HG03060 (cell line): ENCODE results near the gene EVPL.
"Not testable (repeated sequence)": the region's sequence is repeated elsewhere in the genome, so short reads cannot be mapped to it uniquely, and the experiment has no call there.

Experiments
- ATAC-seq: cut with Tn5 transposase; IDR thresholded peaks from one replicate; pipeline ENCODE4 v1.9.1; 2021; ENCODE audit warnings: low read depth, moderate number of reproducible peaks; ENCODE audit not compliant: unreplicated experiment

The EVPL gene

DNA sequence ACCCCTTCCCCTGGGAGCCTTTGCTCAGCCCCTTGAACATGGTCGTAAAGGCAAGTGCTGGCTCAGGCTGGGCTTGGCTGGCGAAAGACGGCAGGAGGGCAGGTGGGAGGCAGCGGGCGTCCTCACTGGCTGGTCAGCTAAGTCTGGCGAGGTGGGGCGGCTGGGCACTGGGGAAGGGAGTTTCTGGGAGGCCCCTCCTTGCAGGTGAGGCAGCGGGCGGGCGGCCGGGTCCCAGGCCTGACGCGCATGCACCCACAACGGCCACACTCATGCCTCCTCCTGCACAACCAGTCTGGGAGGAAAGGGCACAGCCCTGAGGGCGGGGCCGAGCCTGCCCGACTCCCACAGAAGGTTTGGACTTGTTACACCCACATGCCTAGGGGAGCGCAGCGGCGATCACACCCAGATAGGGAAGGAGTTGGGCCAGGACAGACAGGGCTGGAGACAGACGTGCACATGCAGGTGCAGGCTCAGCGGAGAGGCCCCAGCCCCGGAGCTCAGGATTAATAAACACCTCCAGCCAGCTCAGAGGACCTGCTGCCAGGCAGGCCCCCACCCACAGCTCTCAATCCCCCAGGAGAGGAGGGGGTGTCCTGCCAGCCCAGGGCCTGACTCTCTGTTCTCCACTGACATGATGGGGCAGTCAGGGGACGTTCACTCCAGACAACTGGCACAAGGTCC, at the start of gene EVPL:
Gene EVPL, minus strand, starts transcription at position 148 of the 681 bp plus-strand sequence. Its CDS starts 108 bp downstream, at position 40.
- ATAC-seq = no peak

DNA sequence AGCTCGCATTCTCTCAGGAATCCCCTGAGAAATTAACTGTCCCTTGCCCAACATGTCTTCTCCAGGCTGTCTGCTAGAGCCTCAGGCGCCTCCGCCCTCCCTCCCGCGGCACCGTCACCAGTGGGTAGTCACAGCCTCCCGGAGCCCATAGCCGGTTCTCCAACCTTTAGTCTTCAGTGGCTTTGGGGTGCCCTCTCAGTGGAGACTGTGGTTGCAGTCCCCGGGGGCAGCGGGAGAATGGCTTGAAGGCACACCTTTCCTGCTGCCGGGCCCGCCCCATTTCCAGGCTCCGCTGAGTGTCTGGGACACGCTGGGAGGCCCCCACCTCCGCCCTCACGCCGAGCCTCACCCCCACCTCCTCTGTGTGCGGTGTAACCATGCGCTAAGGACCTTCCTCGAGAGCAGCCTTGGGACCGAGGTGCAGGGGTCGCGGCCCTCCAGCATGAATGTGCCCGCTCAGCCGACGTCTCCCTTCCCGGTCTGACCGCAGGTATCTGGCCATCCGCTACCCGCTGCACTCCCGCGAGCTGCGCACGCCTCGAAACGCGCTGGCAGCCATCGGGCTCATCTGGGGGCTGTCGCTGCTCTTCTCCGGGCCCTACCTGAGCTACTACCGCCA, 49.1 kb upstream of the EVPL start:
- ATAC-seq = no peak

DNA sequence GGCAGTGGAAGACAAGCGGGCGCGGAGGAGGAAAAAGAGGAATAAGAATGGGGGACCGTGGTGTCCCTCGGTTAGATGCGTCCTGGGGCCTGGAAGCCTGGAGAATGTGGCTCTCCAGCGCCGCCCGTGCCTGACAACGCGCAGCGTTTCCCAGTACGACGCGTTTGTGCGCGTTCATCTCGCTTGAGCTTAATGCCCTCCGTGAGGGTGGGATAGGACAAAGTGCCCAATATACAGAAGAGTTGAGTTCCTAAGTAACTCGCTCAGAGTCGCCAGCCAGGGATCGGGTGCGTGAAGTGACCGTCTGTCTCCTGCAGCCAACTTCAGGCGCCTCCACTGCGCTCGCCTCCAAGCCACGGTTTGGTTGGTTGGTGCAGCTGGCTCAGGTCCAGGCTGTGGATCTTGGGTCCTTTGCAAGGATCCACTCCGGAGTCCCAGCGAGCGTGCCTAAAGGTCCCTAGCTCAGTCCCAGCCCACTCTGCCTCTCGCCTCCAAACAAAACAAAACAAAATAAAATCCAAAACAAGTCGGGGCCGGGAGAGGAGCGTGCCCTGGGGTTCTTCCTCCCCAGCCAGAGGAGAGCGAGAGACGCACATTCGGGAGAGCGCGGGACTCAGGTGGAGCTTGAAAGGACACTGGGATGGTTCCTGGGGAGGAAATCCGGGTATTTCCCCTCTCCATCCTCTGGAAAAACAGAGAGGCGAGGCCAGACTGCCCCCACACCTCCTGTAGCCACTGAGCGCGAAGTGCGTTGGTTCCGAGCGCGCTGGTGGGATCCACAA, 48.4 kb upstream of the EVPL start:
- no peak for ATAC-seq

DNA sequence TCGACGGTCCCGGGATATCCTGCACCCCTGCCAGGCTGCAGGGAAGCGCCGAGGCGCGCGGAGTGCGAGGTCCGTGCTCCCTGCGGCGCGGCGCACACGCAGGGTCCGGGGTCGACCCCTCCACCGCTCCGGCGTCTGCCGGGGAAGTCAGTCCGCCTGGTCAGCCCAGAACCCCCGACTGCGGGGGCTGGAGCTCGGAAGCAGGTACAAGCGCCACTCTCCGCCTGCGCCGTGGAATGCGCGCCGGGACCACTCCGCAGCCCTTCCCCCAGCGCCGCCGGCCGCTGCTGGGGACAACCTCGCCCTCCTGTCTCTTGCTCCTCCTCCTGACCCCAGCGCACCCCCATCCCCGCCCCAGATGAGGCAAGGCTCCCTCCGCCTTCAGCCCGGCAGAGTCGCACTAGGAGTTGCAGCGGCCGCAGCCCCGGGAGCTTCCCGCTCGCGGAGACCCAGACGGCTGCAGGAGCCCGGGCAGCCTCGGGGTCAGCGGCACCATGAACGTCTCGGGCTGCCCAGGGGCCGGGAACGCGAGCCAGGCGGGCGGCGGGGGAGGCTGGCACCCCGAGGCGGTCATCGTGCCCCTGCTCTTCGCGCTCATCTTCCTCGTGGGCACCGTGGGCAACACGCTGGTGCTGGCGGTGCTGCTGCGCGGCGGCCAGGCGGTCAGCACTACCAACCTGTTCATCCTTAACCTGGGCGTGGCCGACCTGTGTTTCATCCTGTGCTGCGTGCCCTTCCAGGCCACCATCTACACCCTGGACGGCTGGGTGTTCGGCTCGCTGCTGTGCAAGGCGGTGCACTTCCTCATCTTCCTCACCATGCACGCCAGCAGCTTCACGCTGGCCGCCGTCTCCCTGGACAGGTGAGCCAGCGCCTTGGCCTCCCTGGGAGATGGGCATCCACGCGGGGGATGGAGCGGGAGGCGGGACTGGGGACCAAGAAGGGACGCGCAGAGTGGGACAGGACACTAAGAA, 47.6 kb upstream of the EVPL start, which contains the start of gene GALR2:
Gene GALR2, plus strand, starts transcription at position 392 of the 974 bp plus-strand sequence. Its CDS starts 103 bp downstream, at position 495.
- ATAC-seq = no peak

DNA sequence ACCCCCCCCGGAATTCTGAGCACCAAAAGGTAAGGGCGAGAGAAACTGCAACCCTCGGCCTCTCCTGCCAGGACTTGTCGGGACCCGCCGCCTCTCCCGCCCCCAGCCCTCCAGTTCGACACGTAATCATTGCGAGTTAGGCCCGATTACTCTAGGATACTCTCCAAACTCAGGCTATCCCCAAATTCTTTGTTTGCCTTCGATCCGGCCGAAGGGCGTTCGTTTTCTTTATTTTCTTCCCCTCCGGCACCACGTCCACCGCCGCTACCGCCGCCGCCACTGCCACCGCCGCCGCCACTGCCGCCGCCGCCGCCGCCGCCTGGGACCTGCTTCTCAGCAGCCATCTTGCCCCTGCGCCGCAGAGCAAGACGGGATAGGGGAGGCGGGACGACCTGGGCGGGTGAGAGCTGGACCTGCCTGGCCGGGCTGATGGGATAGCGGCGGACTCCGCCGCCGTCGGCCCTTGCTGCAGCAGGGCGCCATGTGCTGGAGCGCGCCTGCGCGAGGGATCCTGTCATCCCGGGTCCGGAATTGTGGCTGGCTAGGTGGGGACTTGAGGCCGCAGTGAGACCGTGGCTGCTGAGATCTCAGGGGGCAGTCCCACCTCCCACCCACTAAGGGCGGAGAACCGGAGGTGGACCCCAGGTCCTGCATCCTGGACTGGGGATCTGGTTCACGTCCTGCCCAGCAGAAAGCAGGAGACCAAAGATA, 45.2 kb upstream of the EVPL start, which contains the start of gene SRP68:
Gene SRP68, minus strand, starts transcription at position 370 of the 711 bp plus-strand sequence. Its CDS starts 26 bp downstream, at position 344.
- peak; percentile 42 for ATAC-seq

DNA sequence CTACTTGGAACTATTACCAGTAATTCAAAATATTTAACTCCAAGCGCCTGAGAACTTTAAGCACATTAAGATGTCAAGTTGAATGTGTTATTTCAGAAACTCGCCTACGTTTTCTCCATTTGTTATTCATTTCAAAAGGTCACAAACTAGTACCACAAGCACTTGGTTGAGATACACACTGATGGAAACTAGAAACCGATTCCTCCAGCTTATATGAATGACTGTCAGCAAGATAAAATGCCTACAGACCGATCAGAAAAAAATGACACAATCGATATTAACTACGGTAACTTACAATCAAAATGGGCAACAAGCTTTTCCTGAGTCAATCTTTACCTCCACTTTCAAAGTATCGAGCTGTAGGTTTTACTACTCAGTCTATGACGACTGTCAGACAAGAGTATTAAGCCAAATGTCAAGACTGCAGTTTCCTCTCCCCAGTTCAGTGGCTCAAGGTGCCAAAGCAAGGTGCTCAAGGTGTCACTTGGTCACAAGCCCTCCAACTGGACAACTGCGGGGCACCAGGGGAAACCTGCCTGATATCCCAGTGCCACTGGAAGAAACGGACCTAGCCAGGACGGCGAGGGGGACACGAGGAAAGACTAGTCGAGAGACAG, 44.5 kb upstream of the EVPL start:
- no peak for ATAC-seq

DNA sequence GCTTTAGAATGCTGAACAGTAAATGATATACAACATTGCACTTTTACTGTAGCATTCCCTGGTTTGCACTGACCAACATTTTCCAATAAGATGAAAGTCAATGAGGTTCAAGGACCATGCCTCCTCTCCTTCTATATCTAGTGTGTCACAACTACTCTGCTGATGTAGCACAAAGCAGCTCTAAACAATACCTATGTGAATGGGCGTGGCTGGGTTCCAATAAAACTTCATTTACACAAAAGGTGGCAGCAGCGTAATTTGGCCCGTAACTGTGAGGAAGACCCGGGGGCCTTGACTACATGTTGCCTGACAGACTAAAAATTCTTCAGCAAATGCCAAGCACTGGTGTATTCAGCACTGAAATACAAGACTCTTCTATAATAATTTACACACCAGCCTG, 38.7 kb upstream of the EVPL start:
- no peak for ATAC-seq

DNA sequence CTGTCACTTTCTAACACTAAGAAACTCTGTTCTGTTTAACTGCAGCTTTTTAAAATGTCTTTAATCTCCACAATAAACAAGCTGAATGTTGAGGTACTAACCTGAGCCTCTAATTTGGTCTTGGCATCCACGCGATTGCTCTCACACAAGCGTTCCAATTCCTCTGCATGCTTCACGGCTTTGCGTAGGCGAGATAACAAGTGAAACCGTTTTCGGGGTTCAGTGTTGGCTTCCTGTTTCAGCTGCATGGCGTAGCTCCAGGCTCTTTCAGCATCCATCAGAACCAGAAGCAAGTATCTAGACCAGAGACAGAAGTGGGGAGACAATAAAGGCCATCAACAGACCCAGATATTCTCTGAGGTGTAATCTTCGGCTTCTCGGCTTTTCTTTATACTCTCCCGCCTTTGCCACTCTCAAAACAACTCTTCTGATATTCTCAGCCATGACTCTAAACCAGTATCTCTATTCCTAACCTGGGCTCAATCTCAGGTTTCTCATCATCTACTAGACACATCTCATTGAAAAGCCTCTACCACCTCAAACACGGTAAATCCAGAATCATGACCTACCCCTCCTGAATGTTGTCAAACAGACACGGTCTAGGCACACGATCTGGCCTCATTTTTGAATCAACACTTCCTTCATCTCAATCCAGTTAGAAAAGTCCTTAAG, 36.9 kb upstream of the EVPL start:
- no peak for ATAC-seq

DNA sequence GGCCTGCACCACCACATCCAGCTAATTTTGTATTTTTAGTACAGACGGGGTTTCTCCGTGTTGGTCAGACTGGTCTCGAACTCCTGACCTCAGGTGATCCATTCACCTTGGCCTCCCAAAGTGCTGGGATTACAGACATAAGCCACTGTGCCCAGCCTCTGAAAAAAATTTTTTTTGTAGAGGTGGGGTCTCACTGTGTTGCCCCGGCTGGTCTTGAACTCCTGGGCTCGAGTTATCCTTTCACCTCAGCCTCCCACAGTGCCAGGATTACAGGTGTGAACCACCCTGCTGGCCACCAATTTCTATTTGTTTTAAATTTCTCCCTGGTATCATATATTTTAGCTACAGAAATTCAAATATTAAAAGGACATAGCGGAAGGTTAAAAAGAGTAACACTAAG, 31.2 kb upstream of the EVPL start:
- ATAC-seq = not testable (repeated sequence)

DNA sequence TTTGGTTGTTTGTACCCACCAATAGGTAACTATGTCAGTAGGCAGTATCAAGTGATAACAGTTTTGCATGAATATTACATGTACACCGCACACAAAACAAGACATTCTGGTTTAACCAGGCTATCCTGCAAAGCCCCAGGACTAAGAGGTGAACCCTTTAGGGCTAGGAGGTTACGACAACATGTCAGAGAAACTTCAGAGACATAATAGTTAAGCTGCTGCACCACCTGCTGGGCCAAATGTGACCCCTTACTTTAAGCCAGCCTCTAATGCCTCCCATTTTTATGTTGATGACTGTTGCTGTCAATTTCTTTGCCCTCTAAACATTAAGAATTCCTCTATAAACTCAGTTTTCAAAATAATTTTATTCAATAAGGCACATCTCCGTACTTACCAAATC, 29.8 kb upstream of the EVPL start:
- ATAC-seq = no peak

DNA sequence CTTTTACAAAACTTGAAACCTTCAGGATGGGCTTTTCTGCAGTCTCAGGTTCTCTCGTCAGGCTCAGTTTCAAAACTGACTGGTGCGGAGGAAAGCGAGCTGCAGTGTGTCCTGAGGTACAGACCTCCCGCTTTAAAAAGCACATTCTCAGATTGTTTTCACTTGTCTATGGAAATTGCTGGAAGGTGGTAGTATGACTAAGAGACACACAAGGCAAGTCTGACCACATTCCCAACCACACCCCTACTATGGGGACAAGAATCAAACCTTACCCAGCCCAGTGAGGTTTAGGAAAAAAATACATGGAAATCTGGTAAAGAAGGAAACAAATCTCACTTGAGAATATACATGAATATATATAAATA, 27.0 kb upstream of the EVPL start:
- no peak for ATAC-seq

DNA sequence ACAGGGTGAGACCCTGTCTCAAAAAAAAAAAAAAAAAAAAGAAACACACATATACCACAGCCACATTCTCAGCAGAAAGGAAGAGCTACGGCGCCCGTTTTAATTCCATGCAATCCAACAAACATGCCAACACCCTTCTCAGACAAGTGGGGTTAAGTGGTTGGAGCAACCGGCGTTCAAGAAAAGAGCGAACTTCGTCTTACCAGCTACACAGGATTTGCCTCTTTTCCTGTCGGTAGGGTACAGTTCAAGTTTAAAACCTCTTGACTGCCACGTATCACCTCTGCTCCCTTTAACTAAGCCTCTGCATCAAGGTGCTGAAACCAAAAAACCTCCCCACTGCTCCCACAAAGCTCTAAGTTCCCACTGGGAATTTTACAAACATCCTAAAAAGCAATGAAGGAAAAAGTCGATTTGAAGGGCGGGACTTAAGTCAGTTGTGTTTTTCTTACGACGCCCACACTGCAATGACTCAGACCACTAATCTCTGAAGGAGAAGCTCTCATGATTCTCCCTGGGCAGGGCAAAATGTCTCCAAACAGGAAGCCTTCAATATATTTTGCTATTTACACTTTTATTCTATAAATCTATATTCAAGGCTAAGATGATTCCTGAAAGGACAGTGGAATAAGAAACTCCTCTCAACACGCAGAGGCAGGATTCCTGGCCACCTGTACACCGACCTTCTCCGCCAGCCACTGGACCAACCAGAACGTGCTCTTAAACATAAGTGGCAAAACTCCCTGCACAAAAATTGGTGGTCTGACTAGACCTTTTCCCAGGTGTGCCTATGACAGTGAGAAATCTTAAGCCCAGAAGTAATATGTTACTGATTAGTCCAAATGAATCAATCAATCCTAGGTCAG, 26.4 kb upstream of the EVPL start:
- ATAC-seq = no peak

DNA sequence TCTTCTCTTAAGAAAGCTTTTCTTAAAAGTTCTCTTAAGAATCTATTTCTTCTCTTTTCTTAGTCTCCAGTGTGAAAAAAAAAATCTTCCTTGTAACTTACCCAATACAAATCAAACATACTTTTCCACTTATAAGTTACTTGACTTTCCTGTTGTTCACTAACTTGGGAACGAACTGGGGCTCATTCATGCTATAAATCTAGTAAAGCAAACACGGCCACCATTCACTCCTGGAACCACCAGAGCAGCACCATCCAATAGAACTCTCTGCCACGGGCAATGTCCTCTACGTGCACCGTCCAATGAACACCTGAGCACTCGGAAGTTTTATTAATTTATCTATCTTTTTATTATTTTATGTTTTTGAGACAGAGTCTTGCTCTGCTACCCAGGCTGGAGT, 24.5 kb upstream of the EVPL start:
- no peak for ATAC-seq

DNA sequence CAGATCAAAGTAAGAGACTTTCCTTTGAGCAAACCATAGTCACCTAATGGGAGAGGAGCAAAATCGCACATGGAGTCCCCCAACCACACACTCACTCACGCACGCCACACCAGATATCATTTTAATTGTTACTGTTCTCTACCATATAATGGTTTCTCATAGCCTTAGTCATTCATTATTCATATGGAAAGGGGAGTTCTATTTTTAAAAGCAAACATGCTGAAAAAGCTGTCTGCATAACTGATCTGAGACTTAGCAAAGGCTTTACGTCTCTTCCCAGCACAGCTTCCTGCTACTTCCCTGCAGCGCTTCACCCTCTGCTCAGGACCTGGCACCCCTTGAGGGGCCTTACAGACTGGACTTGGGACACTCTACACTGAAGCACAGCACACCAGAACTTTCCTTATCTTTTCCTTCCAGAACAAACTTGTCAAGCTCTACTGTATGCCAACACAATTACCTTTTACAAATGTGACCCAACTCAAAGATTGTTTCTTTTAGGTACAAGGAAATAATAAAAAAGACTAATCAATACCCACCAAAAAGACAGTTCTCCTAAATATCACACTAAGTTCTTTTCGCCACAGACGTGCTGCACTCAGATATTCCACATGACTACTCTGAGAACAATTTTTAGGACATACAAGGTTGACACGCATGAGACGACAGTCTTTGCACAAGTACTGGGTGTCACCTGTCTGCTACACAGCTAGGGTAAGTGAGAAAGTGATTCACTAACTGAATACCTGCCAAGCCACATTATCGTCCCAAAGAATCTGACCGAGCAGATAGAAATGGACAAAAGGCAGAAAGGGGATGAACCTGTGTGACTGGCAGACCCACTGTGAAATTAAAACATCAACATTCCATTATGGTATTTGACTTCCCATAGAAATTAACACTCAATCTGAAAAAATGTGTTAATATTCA, 23.7 kb upstream of the EVPL start:
- no peak for ATAC-seq

DNA sequence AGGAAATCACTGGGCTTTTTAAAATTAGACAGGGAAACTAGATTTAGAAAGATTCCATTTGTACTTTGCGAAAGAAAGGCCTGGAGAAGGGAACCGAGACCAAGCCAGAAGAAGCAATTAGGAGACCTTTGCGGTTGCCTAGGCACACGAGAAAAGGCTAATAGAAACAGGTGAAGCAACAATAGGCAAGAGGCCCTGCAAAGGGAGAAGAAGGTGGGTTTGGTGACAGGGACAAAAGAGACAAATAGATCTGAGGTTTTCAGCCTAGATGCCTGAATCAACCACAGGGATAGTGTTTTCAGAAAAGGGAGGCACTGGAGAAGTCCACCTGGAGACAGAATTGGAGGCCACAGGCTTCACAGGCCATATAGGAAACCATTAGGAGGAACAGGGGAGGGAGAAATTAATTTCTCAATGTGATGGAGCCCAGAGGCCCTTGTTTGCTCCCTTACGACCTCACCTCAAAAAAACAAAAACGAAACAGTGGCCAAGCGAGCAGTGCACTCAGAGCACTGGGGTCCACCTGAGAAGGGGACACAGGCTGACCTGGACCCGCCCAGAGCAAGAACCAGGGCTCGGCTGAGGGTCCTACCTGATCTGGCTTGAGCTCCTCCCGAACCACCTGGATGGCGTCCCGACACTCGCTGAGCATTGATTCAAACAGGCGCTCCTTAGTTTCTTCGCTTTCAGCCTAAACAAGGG, 22.9 kb upstream of the EVPL start:
- ATAC-seq = no peak

DNA sequence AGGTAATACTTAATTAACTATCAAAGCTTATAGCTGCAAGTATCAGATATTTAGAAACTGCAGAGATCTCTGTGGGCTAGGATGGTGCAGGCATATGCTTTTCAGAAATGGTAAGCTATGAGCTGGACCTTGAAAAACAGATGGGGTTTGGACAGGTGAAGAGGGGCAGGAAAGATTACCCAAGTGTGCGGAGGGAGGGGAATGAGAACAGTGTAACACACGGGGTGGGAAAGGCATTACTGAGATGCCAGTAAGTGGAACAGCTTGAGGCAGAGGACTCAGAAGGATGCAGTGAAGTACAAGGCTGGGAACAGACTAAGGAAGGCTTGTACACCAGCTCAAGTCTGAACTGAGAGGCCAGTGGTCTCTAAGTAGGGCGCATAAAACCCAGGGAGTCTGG, 22.1 kb upstream of the EVPL start:
- ATAC-seq = no peak
